Adrenal gland (tissue), 5 donors: ENCODE measurements around the gene NISCH.

ENCODE experiments used
- POLR2A ChIP-seq, 2 donors: fragments of 450-650 bp; IDR thresholded peaks; one replicate each; pipeline ENCODE4 v1.6.1; 2017; ENCODE audit warnings: antibody characterized with exemption in 2 of 2, mild to moderate bottlenecking in 2 of 2, moderate library complexity in 1 of 2
- TF ChIP-seq, protein P1 (sequence below), 6 experiments: fragments of 450-650 bp in 4 of 6; fragments of 200-600 bp in 2 of 6; sonication (generic) in 1 of 6; IDR thresholded peaks; 1 replicate in 5 of 6; 2 replicates in 1 of 6; pipeline versions ENCODE4 v1.5.1 to v1.8.0; 2016 to 2021; ENCODE audit warnings: antibody characterized with exemption in 6 of 6, mild to moderate bottlenecking in 2 of 6, moderate library complexity in 1 of 6
- donor health status: DM: no; HTN: no; CAD: no.

DNA sequence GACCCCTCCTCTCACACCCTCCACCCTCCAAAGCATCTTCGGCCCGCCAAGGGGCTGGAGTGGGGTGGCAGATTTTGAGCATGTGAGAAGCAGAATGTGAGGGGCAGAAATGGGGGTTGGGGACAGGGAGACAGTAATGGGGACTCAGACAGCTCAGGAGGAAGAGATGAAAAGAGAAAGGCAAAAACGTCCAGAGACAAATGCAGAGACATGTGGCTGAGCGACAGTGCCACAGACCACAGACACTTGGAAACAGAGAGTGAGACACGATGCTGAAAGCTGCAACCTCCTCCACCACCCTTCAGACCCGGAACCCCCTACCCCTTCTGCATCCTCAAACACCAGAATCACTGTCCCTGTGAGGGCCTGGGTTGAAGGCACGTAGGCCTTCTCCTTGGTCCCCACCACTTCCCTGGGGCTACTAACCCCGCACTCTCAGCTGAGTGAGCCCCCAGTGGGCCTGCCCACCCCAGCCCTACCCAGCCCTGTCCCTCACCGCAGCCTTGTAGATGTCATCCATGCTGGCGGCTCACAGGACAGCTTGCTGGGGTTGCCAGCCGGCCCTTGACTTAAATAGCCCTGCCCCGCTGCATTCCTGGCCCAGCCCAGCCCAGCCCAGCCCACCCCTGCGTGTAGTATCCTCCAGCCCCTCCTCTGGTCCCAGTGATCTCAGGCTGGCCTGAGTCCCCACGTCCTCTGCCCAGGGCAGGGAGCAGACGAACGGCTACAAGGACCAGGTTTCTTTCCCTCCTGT, 1.7 kb upstream of the NISCH start, which contains the start of gene TNNC1:
- TF ChIP-seq, protein P1, sequence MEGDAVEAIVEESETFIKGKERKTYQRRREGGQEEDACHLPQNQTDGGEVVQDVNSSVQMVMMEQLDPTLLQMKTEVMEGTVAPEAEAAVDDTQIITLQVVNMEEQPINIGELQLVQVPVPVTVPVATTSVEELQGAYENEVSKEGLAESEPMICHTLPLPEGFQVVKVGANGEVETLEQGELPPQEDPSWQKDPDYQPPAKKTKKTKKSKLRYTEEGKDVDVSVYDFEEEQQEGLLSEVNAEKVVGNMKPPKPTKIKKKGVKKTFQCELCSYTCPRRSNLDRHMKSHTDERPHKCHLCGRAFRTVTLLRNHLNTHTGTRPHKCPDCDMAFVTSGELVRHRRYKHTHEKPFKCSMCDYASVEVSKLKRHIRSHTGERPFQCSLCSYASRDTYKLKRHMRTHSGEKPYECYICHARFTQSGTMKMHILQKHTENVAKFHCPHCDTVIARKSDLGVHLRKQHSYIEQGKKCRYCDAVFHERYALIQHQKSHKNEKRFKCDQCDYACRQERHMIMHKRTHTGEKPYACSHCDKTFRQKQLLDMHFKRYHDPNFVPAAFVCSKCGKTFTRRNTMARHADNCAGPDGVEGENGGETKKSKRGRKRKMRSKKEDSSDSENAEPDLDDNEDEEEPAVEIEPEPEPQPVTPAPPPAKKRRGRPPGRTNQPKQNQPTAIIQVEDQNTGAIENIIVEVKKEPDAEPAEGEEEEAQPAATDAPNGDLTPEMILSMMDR (IDR thresholded peaks at IDR 0.05) = no peak
- TF ChIP-seq POLR2A (IDR thresholded peaks at IDR 0.05) = no peak
